ENCODE data around the gene SPRR5.

DNA sequence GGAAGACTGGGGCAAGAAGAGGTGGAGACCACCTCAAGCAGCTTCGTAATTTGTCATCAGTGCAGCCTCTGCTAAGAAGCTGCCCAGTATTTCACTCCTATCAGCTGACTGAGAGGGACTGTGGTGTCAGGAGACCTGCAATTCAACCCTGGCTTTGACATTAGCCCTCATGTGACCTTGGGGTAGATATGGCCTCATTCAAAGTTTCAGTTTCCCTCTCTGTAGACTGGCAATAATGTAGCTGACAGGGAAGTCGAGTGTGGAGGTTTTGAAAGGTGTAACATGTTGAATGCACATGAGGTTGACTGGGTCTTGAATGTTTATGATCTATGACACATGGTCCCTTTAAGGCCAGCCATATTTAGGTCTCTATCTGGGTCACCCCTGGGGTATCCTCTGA lies 21.2 kb downstream of the SPRR5 start:
- TF ChIP-seq CTCF (IDR thresholded peaks at IDR 0.05; ENCODE audit: low read depth, low read length): no peak
- TF ChIP-seq EZH2phosphoT487 (IDR thresholded peaks at IDR 0.05; ENCODE audit: low read depth): no peak
